Measurements from ENCODE around the gene CRKL. TPM values are rescaled to one million over a fixed set of nuclear protein-coding genes. Genes with fewer than 3 reads are reported as not detected.

Gene CRKL
- total RNA-seq, 1 experiment from 2014 or later = 106 TPM

GRCh38 chr22:20945578-20945934, 28.3 kb downstream of the CRKL start:
- Histone ChIP-seq H3K4me1 (ENCODE audit: insufficient read depth, low read length) (no peaks in the 10 kb centered on the region), H2BK120ac (ENCODE audit: low read depth, low read length, poor library complexity, severe bottlenecking) (no peak overlapping the region), H2AFZ (ENCODE audit: low read length) (no peak overlapping the region), H2BK20ac (ENCODE audit: low read depth, low read length, poor library complexity, severe bottlenecking) (no peak overlapping the region), H3K79me1 (ENCODE audit: insufficient read depth, low read depth, low read length, poor library complexity, severe bottlenecking) (peaks cover 2% of the 10 kb centered on the region), H3K56ac (ENCODE audit: insufficient read length, low read depth, low read length) (no peak overlapping the region), H3K23ac (ENCODE audit: insufficient read length, low read depth, low read length) (no peak overlapping the region), H4K8ac (replicated peaks; ENCODE audit: insufficient read length, low read depth, low read length) (no peak overlapping the region), H3K4ac (ENCODE audit: low read depth, low read length) (no peak overlapping the region), H3K9ac (ENCODE audit: extremely low read depth, insufficient read length, low read length) (no peak overlapping the region), H3K14ac (ENCODE audit: insufficient read depth, low read length) (no peak overlapping the region), H2BK12ac (ENCODE audit: insufficient read length, low read depth, low read length) (no peak overlapping the region), H3K79me2 (ENCODE audit: insufficient read depth, low read length) (peaks cover 55% of the 10 kb centered on the region), H3K27me3 (ENCODE audit: insufficient read depth, low read length) (no peaks in the 10 kb centered on the region), H3K23me2 (ENCODE audit: insufficient read length, low read depth, low read length, poor library complexity, severe bottlenecking) (no peaks in the 10 kb centered on the region), H4K20me1 (ENCODE audit: control insufficient read depth, insufficient read depth, insufficient read length) (no peaks in the 10 kb centered on the region), H2BK5ac (ENCODE audit: insufficient read length, low read length) (no peak overlapping the region), H3K27ac (ENCODE audit: insufficient read length, low read depth, low read length) (no peak overlapping the region), H2AK5ac (ENCODE audit: insufficient read length, low read length) (no peak overlapping the region), H4K91ac (ENCODE audit: insufficient read length, low read depth, low read length) (no peak overlapping the region), H3K18ac (ENCODE audit: insufficient read length, low read depth, low read length) (no peak overlapping the region), H4K5ac (ENCODE audit: insufficient read length, low read depth, low read length) (no peak overlapping the region), H3K4me2 (ENCODE audit: insufficient read depth, insufficient read length, low read length) (no peak overlapping the region), H3T11ph (ENCODE audit: low read length) (no peak overlapping the region), H3K9me3 (ENCODE audit: control insufficient read depth, low read depth, low read length) (no peaks in the 10 kb centered on the region), H2BK15ac (ENCODE audit: low read depth, low read length) (no peak overlapping the region)
- Mint-ChIP-seq H3K9me3 (no peaks in the 10 kb centered on the region), H3K27ac (no peak overlapping the region), H3K4me3 (no peak overlapping the region), H3K27me3 (ENCODE audit: low read depth) (no peaks in the 10 kb centered on the region; the same call in 1 of the 2 replicates), H3K36me3 (ENCODE audit: insufficient read depth in 1 of 3, low read depth in 3 of 3) (peaks cover 22 to 33% (median 32%) of the 10 kb centered on the region in 3 experiments; a peak in 6 of 7 replicates), H3K4me1 (peaks cover 3 to 24% of the 10 kb centered on the region in 2 experiments)
- TF ChIP-seq CTCF (conservative IDR thresholded peaks at IDR 0.05) = no peak
- DNase-seq = no peak
- no CpG with 5 or more reads among the region's 2 CpGs for WGBS (ENCODE audit: extremely low coverage, insufficient read length, low lambda C conversion rate)
